Stimulated activated naive CD4-positive, alpha-beta T cell (primary cell): ENCODE measurements around the gene TIMMDC1.
"Not testable (repeated sequence)": the region's sequence is repeated elsewhere in the genome, so short reads cannot be mapped to it uniquely, and the experiment has no call there.

ENCODE experiments used
- DNase-seq, 6 experiments: peaks; one replicate each; lab custom pipeline; 2025; lab: John Stamatoyannopoulos, UW

Gene TIMMDC1

DNA sequence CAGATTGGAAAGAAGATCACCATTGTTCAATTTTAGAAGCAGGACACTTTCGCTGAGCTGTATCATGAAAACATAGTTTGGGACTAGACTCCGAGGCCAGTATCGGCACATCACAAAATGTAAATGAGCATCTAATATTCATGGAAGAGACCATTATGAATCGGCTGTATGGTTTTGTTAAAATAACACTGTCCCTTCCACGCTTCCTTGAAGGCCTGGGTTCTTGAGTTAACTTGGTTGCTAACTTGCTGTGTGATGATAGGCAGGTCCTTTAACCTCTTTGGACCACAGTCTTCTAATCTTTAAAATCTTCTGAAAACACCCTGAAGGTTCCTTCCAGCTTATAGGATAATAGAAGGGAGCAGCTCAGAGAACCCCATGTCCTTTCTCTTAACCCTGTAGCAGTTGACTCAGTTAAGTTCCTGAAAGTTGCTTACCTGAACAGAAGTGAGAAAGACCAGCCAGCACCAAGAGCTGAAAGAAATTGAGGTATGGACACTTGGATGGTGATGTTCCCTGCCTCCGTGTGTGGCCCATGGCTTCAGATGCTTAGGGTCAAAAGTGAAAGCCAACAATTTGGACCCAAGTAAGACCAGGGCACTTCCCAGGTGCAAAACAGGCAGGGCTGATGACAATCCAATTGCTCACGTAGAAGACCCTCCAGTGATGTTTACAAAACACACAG lies 59.0 kb downstream of the TIMMDC1 start:
- no peak for DNase-seq

DNA sequence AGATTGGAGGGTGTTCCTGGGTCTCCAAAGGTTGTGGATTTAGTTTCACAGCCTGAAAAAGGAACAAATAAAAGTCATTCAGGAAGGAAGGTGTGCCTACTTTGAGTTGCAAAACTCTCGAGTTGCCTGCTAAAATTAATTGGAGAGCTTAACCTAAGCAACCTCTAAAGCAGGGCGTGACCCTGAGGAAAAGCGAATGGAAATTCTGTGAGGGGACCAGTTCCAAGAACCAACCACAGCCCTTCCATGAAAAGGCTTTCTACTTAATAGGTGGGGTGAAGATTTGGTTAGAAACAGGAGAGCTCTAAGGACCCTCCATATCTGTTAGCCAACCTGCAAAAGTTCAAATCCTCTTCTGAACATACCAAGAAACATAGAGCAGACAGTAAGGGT lies 59.5 kb downstream of the TIMMDC1 start:
- no peak for DNase-seq

DNA sequence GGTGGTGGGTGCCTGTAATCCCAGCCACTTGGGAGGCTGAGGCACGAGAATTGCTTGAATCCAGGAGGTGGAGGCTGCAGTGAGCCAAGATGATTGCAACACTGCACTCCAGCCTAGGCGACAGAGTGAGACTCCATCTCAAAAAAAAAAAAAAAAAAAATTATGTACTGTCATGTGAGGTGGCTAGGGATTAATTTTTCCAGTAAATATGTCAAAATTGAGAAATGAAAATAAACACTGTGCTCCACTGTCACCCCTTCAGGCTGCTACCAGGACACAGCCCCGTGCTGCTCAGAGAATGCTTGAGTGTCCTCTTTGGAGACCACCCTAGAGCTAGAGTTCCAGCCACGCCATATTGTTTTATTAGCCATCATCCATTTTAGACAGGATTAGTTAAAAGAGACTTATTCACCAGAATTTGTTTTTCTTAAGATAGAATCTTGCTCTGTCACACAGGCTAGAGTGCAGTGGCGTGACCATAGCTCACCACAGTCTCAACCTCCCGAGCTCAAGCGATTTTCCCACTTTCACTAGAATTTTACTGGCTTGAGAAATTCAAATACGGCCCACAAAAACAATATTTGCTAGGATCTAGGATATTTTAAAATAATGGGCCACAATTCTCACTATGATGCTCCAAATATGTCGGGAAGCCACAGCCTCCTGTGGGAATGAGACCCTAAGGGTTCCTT lies 60.4 kb downstream of the TIMMDC1 start:
- DNase-seq, result no peak

DNA sequence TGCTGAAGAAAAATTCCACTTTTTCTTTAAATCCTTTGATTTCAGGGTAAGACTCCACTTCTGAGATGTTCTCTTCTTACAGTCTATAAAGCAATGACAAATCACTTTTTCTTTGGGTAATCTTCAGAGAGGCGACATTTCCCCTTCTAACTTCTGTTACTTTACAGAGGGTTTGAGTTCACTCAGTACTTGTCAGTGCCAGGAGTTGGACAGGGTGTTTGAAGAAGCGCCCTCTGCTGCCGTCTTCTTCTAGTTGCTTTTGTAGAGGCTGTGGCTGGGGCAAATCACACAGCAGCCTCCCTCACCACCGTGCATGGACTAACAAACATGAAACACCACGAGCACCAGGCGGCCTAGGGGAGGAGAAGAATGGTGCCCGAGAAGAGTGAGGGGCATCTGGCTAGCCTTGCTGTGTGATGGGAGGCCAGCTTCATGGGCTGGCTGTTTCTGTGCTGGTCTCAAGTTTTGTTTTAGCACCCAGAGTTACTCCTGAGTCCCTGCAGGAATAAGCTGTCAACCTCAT lies 61.2 kb downstream of the TIMMDC1 start, which contains the start of gene CD80:
Gene CD80, minus strand, starts transcription at position 174 of the 523 bp plus-strand sequence. CDS start 1,886 bp downstream, outside the sequence.
- peak in 4 of 6 experiments; percentile 5 to 30 (median 15) for DNase-seq

DNA sequence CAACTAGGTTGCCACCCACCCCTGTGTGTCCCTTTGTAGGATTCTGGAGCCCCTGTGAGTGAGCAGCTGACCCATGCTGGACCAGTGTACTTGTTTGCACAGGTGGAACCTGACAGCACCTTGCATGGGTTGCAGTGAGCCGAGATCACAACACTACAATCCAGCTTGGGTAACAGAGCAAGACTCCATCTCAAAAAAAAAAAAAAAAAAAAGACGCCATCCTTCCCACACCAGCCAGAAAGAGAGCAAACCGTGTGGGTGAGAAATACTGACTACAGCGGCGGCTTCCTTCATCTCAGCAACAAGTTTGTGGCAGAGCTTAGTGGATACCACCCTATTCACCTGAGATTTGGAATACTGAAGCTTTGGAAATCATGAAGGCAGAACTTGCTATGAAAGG lies 61.8 kb downstream of the TIMMDC1 start:
- no peak for DNase-seq

DNA sequence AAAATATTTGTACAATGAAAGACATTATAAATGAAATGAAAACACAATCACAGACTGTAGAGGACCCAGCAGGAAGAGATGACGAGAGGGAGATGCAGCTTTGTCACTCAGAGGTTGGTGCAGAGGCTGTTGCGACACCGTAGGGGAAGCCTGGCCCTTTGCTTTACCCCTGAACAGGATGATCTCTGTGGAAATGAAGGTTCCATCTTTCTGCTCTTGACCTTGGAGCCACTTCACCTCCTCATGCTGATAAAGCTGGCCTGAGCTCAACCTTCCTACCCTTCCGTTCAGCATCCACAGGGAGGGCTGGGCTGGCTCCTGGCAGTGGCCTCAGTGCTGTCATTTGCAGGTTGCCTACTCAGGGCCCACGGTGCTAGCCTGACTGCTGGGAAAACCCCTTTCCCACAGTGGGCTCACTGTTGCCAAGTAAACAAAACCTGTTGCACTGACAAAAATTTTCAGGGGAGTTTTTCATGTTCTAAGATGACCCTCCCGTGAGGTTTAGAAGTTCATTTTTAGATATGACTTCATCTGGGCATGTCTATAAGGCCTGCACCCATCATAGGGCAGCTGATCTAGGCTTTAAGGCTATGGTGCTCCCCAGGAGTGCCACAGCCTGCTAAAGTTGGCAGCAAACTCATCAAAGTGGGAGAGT lies 64.1 kb downstream of the TIMMDC1 start:
- no peak for DNase-seq

DNA sequence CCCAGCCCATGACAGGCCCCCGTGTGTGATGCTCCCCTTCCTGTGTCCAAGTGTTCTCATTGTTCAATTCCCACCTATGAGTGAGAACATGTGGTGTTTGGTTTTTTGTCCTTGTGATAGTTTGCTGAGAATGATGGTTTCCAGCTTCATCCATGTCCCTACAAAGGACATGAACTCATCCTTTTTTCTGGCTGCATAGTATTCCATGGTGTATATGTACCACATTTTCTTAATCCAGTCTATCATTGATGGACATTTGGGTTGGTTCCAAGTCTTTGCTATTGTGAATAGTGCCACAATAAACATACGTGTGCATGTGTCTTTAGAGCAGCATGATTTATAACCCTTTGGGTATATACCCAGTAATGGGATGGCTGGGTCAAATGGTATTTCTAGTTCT lies 65.0 kb downstream of the TIMMDC1 start:
- DNase-seq, result not testable (repeated sequence)

DNA sequence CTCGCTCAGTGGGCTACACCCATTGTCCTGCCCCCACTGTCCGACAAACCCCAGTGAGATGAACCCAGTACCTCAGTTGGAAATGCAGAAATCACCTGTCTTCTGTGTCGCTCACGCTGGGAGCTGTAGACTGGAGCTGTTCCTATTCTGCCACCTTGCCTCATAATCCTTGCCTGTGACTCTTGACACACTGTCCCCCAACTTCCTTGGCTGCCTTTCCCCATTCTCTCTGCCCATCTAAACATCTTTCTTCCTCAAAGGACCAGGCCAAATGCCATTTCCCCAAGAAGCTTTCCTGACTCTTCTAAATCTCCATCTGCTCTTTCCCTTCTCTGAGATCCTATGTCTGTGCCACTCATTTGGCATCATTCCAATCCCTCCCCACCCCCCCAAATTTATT lies 70.8 kb downstream of the TIMMDC1 start:
- no peak for DNase-seq

DNA sequence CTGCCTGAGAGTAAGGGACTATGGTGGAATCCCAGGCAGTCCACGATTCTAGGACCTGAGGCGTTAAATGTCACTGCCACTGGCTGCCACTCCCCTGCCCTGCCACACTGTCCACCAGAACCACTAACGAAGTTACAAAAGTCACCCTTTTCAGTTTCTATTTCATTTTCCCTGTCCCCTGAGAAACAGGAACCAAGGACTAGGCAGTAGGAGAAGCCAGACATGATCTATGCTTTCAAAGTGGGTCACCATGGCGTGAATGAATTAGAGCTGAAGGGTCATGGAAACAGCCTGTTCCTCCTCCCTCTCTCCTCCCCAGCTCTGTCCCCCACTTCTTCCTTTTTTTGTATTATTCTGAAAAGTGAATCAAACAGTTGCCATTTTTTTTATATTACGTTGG lies 71.9 kb downstream of the TIMMDC1 start:
- no peak for DNase-seq

DNA sequence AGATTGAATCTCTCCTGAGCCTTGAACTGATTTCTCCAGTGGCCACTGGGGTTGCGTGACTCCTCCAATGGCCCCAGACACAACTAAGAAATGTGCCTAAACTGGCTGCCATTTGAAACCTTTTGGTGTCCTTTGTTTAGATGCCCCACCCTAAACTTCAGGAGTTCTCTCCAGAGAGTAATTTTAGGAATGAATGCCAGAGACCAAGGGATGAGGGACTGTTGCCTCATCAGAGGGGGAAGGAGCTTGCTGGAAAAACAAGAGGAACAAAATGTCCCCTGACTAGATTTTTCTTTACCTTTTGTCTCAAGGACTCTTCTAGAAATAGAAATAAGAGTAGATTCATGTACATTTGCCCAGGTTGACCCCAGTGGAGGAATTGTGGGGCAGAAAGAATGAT lies 72.9 kb downstream of the TIMMDC1 start:
- no peak for DNase-seq

DNA sequence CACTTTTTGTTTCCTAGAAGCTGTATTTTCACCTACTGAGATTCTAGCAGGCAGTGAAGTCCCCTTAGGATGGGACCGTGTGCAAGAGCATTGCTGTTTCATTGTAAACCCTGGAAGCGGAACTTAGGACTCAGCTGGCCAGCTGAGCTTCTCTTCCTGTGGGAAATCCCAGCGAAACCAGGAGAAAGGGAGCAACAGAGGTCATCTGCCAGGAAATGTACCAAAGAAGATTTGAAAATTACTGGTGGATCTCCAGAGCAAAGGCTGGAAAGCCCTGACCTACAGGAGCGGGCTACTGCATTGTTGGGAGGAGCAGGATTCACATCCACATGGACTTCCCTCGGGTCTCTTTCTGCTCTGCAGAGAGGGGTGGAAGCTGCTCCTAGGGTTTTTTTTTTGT lies 73.3 kb downstream of the TIMMDC1 start:
- no peak for DNase-seq
